ENCODE measurements around the gene MTIF3.

Gene MTIF3

DNA sequence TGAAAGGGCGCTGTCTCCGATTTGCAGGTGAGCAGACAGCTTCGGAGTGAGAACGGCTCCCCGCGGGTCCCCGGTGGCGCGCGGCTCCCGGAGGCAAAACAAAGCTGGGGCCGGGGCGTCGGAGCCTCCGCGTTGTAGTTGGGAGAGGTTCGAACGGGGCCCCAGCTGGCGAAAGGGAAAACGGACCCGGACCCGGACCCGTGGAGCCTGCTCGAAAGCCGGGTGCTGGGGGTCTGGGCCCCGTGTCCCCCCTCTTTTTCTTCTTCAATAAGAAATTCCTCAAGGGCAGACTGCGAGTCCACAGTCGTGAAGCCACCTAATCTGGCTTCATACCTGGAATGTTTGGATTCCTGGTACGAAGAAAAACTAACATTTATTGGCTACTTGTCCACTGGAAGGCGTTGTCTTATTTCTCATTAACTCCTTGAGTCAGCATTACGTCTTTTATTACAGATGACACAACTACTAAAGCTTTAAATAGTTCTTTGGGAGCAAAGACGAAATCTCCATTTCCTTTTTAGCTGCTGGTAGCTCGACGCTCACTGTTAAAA, 632 bp upstream of the MTIF3 start:
- DNase-seq = no peak

DNA sequence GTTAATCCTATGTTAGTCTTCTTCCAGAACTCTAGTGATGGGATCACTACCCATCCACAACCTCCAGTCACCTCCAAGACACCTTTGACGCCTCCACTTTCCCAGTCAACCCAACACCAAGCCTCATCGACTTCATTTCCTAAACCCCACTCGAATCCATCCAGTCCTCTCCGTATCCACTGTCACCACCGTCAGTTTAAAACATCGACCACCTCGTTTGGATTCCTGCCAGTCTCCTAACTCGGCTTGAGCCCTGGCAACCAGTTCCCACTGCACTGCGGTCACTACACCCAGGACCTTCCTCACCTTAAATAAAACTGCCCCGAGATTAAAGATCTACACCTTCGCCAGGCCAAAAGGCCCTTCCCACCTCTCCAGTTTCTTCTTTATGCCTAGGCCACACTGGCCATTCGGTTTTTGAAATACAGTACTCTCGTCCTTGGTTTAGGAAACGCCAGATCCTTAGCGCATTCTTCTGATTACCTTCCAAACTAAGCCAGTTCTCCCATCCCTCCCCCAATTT, 1.2 kb downstream of the MTIF3 start:
- DNase-seq = no peak

DNA sequence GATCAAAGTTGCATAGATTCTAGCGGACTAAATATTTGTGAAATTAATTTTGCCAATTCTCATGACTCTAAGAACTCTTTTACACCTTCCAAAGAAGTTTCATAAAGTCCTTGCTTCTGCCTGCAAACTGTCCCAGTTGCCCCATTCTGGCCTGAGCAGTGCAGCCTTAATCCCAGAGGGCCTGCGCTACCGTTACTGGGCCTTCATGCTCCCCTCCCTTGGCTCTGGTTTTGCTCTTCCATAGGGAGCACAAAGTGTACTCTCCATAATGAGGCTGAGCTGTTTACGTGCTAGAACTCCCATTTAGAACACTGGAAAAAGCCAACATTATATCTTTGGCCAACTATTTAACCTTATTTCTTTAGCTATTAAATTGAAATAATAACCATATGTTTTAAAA, 2.1 kb downstream of the MTIF3 start:
- DNase-seq = no peak

DNA sequence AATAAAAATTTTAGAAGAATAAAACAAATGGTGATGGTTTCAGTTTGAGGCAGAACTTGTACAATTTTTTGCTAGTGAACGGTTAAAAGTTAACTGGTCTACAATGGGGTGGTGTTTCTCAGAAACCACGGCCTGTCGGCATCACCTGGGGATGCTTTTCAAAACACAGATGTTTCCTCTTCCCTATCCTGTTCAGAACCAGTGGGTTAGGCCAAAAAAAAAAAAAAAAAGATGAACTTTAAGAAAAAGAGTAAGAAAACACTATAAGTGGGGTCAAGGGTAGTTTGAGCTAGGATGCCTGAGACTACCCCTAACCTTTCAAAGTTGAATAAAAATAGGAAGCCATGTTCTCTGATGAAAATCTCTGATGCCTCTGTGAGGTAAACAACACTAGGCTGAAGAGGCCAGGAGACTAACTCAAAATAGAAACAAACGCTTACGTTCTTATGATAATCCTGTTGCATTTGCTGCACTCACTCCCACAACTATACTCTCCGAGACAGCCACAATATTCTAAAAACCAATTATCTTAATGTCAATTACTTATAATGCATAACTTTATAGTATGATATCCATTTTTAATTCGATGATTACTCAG, 3.3 kb downstream of the MTIF3 start:
- no peak for DNase-seq

DNA sequence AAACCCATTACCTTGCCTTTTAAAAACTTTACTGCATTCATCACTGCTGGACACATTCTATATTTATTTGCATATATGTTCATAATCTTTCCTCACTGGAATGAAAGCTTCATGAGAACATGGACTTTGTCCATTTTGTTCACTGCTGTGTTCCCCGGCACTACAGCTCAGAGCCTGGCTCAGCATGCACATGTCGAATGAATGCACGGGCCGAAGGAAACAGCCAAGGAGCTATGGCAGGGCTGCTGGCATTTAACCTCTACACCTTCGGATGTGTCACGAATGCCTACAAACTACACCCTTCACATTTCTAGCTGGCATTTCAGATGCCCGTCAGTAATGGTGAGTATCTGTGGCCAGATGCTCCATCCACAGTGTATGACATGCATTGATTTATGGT, 7.6 kb downstream of the MTIF3 start:
- no peak for DNase-seq

DNA sequence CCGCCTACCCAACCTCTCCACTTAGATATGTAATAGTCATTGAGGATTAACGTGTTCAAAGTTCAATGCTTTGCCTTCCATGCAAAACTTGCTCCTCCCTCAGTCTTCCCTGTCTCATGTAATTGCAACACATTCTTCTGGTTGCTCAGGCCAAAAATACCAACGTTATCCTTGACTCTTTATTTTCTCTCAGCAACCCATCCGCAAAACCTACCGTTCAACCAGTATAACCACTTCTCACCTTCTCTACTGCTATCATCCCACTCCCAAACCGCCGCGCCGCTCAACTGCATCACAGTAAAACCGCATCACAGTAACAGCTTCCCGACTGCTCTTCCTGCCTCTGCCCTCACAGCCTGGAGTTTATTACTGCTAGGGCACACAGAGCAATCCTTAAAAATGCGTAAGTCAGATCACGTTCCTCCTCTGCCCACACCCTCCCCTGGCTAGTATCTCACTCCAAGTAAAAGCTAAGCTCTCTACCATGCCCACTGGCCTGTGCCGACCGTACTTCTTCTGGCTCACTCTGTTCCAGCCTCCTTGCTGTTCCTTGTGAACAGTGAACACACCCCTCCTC, 8.2 kb downstream of the MTIF3 start:
- DNase-seq = no peak

DNA sequence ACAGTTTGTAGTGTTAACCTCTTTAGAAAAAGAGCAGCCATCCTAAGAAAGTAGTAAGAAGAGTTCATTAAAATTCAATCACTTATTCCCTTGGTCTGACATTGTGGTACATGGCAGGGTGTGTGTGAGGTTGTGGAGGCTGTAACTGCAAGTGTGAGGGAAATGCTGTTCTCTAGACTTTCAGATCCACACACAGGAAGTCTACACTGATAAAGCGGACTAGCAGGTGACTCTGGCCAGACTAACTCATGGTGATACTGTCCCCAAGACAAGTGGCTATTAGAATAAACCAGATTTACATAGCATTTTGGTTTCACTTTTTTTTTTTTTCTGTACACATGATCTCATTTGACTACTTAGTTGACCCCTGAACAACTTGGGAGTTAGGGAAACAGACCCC, 10.0 kb downstream of the MTIF3 start:
- DNase-seq = no peak

DNA sequence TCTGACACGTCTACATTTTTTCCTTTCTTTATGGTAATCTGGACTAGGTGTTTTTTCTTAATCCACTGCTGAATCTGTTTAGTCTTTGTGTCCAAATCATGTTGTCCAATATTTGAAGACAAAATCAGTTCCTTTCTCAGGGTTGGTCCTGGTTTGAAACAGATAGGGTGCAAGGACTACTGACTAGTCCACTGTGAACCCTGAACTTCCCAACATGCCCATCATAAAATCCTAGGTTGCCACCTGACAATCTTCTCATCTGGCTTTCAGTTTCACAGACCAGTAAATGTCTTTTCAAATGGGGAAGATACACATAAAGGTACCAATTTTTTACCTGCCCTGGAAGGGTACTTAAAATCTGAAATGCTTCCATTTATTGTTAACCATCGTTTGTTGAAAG, 13.2 kb downstream of the MTIF3 start:
- no peak for DNase-seq

DNA sequence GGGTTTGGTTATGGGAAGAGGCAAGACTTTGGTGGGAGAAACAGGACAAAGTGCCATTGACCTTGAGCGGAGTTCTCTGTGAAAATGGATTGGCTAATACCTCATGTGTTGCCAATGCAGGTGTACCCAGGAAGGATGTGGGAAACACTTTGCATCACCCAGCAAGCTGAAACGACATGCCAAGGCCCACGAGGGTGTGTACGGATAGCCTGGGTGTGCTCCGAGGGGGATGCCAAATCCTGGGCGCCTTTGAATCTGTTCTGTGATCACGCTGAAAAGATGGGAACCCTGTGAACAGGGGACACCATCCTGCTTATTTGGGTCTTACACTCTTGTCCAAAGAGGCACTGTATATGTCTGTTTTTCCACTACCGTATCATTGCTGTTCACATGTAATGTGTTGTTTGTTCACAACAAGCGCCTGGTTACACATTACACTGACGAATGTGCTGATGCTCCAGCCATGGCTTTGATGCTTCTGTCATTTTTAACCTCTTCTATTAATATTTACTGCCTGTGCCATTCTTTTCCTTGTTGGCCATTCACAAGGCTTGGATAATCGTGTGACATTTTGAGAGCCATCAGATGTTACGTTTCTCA, 17.7 kb downstream of the MTIF3 start:
- no peak for DNase-seq

DNA sequence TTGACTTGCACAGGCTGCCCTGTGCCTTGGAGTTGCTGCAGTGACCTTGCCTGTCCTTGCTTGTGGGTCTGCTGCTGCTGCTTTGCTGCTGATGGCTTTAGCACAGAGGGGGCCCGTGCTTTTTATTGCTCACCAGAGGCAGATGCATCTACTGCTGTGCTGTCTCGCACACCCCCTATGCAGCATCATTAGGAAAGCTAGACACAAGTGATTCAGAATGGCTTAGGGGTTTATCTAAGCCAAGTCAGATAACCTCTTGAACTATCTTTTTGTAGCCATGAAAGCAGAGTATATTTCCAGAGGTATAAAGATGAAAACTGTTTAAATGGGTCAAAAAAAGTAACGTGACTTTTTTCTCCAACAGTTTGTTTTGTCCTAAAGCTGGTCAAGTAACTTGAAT, 18.2 kb downstream of the MTIF3 start:
- DNase-seq = no peak

DNA sequence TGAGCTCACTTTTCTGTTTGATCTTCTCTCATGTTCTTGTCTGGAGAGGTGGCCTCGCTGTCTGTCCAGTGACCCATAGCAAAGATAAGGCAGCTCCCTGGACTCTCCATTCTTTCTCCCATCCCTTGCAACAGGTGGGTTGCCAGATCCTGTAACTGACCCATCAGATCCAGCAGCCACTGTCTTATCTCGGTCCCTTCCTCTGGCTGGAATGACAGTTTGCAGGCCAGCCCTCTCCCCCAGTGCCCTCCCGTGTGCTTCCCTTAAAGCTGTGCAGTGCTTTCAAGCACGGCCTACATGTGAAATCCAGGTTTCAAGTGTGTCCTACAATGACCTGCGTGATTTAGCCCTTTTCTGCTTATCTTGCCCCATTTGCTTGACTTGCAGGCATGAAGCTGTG, 22.2 kb downstream of the MTIF3 start:
- DNase-seq = no peak

DNA sequence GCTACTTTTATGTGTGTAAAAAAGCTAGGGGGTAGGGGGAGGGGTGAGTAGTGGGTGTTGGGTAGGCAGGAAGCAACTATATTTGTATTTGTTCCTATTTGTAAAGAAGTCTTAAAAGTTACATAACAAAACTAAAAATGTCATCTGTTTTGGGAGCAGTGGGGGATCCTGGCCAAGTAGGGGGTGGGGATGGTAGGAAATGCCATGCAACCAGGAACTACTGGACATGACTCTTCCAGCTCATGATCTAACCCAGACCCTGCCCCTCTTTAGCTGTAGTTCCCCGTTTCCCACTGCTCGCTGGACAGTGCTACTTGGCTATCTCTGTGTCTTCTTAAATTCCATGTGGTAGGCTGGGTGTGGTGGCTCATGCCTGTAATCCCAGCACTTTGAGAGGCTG, 22.7 kb downstream of the MTIF3 start:
- DNase-seq = no peak

DNA sequence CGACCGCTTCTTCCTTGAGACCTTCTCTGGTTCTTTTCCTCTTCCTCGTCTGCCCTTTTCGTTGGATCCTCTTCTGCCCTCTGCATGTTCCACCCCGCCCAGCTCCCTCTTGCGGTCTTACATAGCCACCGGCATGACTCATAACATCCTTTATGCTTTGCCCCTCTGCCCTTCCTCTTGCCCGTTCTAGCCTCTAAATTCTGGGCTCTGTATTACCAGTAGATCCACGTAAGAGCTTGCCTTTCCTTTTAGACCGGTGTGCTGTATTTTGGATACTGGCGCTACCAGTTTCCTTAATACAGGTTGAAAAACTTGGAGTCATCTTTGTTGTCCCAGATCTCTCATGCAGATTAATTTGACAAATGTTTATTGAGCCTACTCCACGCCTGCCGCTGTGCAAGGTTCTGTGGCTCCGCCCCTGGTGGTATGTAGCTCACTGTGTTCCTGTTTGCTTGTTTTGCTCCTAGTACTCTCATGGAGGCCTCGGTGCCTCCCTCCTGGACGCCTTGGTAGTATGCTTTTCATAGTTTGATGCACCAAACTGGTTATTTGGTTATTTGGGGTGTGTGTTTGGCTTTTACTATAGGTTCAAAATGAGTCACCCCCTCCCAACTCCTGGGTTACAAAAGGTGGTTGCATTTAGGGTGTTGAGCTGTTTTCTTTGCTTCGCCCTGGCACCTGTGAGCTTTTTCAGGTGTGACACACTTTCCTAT, 24.3 kb downstream of the MTIF3 start:
- DNase-seq = peak; percentile 45

DNA sequence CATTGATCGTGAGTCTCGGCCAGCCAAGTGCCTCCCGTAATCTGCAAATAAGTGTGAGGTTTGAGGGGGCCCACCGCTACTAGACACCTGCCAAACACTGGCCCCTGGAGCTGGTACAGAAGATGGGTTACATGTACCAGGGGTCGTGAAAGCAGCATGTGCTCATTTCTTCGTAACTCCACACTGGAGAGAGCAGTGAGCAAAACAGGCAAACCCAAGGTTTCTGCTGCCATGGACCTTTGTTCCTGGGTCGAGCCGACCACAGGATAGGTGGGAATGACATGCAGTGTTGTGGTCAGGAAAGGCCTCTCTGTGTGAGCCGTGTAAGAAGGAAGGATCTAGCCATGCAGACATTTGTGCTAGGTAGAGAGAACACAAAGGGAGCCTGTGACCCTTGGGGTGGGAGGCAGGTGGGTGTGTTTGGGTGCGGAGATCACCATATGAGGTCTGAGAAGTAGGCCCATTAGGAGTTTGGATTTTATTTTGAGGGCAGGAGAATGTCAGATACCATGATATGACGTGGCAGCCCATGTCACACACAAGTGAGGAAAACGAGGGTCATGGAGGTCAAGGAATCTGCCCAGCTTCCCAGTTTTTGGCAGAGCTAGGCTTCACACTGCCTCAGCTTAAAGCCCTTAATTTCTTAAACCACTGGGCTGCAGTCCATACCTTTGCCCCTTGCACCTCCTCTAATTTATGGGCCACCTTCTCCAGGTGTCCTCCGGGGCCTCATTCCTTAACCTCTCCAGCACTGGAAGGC, 25.0 kb downstream of the MTIF3 start:
- no peak for DNase-seq

DNA sequence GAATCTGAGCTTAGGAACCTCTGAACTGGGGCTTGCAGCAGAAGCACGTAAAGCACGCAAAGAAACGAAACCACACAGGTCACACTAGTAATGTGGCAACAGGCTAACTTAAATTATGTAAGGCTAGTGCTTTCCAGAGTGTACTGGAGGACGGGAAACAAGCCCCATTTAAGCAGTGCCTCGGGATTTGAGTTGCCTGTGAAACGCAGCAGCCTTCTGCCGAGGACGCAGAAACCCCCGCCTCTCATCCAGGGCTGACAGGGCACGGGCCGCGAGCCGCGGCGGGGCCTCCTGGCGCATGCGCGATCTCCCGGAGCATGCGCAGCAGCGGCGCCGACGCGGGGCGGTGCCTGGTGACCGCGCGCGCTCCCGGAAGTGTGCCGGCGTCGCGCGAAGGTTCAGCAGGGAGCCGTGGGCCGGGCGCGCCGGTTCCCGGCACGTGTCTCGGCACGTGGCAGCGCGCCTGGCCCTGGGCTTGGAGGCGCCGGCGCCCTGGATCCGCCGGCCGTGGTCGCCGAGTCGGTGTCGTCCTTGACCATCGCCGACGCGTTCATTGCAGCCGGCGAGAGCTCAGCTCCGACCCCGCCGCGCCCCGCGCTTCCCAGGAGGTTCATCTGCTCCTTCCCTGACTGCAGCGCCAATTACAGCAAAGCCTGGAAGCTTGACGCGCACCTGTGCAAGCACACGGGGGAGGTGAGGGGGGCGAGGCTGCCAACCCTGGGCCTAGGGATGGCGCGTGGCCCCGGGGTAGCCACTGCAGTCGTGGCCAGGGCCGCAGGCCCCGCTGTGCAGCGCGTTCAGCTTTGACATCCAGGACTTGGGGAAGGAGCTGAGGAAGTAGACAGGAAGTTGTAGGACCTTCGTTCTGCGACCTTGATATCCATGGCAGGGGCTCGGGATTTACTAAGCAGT, 25.9 kb downstream of the MTIF3 start, which contains the start of gene GTF3A:
Gene GTF3A, plus strand, starts transcription at position 374 of the 912 bp plus-strand sequence.
- peak; percentile 22 for DNase-seq

DNA sequence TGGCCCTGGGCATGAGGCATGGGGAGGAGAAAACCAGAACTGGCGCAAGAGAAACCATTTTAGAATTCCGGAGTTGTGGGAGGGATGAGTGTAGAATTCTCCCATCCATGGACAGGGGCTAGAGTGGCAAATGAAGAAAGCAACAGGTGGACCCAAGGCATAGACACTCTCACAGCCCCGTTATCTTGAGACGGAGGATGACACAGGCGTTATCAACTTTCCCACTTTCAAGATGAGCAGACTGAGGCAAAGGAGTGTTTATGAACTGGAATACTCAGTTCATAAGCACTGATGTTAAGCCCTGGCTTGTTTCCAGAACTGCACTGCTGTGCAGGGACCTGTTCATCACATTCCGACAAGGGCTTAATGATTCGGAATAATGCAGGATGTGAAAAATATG, 27.0 kb downstream of the MTIF3 start:
- no peak for DNase-seq

DNA sequence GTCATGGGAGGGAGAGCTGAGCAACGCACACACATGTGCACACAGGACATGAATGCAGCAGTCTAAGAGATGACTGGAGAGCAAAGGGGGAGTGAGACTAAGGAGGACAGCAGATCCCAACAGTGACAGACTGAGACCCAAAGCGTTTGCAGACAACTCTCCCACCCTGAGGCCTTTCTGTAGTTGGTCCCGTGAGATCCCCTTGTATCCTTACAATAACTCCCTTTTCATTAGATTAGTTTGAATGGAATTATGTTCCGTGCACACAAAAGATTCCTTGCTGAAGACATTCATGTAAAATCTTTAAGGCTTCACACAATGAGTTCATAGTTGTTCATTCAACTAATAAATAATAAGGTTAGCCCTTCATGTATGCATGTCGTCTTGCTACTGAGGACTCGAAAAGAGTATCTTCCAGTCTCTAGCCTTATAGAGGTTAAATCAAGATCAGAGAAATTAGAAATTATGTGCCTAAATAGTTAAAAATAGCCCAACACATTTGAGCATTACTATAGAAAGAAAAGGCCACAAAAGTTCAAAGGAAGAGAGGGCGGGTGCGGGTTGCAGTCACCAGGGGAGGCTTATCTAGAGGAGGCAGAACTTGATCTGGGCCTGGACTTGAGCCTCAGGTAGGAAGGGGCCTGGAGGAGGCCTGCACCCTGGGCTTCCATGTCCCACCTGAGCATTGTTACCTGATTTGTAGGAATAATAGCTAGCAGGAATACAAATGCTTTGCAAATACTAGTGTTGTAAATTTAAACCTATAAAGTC, 29.1 kb downstream of the MTIF3 start:
- no peak for DNase-seq

DNA sequence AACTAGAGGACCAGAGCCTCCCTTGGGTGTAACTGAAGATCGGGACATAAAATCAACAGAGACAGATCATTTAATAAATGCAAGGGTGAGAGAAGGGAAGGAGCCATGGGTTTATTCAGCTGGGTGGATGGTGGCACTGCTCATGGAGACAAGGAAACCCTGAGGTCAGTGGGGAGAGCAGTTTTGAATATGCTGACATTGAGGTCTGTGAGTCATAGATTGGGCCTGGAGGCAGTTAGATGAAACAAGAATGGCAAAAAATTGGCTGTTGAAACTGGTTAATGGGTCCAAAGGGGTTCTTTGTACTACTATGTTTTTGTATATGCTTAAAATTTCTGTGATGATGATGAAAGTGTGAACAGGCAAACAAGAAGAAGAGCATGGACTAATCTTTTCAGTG, 31.0 kb downstream of the MTIF3 start:
- DNase-seq = no peak

DNA sequence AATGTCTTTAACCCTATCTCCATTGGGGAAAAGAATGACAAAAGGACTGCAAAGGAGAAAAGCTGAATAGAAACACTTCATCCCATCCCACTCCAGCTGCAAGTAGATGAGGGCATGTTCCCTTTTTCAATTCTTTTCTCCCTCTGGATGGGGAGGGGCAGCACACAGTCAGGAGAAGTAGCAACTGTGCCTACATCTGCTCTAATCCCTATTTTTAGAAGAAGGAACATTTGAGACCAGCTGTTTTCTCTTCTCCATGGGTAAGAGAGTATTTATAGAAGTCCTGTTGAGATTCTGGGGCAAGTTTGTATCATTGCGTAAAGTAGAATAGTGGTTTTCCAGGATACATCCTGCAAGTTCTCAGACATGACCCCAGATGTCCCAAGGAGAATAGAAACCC, 35.2 kb downstream of the MTIF3 start:
- DNase-seq = no peak

DNA sequence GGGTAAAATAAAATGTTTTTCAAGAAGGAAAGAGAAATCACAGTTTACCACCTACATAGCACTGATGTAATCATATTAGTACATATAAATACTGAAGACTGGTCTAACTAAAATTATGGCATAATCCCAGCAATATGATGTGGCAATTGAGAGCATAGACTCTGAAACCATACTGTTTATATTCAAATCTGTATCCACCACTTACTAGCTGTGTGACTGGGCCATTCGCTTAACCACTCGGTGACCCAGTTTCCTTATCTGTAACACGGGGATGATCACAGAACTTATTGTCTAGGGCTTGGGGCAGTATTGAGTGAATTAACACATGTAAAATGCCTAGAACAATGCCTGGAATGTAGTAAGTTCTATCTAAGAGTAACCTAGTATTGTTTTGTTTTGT, 39.0 kb downstream of the MTIF3 start:
- DNase-seq = no peak

DNA sequence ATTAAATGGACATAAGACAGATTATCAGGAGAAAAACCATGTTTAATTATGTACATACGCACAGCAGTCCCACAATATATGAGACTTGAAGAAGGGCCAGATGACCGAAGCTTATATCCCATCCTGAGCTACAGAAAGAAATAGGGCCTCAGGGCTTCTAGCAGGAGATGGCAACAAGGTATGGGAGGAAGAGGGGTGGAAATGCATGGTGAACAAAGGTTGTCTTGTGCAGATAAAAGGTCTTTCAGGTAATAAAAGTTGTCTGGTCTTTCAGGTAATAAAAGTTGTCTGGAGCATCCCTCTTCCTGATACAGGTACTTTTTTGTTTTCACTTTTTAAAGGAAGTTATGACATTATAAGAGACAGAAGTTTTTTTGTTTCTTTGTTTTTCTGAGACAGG, 41.4 kb downstream of the MTIF3 start:
- no peak for DNase-seq
